ENCODE data around the gene UBE2M. TPM values are rescaled to one million over a fixed set of nuclear protein-coding genes. Genes with fewer than 3 reads are reported as not detected.
"Not testable (repeated sequence)": the region's sequence is repeated elsewhere in the genome, so short reads cannot be mapped to it uniquely, and the experiment has no call there.

Gene UBE2M
- total RNA-seq, 1 donor from 2014 or later: 66.7 TPM

DNA sequence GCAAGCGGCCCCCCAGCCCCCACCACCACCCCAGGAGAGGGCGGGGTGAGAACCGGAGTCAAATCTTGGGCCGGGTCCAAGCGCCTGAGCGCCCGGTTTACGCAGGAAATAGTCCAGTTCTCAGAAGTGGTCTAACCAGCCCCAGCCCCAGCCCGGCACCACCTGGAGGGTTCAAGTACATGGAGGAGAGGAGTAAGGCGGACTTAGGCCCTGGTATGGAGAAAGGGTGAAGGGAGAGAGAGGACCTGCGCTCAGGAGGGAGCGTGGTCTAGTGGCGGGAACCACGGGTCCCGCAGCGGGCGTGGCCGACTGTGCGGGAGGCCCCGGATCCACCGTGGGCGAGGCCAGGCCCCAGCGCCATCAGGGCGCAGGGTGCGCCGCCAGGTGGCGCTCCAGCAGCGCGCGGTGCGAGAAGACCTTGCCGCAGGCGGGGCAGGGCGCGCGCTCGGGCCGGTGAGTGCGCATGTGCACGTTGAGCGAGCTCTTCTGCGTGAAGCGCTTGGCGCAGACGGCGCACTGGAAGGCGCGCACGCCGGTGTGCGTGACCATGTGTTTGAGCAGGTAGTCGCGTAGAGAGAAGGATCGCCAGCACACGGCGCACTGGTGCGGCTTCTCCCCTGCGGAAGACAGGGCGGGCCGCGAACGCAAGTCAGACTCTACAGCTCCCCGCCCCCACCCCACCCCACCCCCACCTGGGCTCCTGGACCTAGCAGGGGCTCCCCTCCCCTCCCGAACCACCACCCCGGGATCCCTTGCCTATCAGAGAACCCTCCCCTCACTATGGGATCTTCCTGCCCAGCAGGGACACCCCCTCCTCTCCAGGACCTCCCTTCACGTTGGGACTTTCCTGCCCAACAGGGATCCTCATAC, 44.5 kb downstream of the UBE2M start:
- DNase-seq (ENCODE audit: low read depth in 2 of 2): peak; percentile 92 to 95

DNA sequence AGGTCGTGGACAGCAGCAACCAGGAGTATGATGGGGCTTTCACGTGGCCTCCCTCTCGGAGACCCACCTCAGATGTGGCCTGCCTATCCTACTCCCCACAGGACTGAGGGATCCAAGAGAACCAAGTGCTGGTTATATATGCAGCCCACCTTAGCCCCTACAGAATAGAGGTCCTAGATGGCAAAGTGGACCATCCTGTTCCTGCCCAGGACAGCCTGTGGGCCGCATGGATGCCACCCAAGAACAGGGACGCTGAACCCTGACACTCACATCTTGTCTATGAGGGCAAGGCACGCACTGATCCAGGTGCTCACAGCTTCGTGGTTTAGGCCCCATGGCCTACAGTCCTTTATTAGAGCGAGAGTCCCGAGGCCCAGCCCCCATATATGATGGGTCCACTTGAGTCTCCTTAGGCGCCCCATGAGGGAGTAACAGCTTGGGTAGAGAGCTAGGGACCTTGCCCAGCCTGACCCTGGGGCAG, 45.2 kb downstream of the UBE2M start:
- DNase-seq (ENCODE audit: low read depth in 2 of 2): no peak

DNA sequence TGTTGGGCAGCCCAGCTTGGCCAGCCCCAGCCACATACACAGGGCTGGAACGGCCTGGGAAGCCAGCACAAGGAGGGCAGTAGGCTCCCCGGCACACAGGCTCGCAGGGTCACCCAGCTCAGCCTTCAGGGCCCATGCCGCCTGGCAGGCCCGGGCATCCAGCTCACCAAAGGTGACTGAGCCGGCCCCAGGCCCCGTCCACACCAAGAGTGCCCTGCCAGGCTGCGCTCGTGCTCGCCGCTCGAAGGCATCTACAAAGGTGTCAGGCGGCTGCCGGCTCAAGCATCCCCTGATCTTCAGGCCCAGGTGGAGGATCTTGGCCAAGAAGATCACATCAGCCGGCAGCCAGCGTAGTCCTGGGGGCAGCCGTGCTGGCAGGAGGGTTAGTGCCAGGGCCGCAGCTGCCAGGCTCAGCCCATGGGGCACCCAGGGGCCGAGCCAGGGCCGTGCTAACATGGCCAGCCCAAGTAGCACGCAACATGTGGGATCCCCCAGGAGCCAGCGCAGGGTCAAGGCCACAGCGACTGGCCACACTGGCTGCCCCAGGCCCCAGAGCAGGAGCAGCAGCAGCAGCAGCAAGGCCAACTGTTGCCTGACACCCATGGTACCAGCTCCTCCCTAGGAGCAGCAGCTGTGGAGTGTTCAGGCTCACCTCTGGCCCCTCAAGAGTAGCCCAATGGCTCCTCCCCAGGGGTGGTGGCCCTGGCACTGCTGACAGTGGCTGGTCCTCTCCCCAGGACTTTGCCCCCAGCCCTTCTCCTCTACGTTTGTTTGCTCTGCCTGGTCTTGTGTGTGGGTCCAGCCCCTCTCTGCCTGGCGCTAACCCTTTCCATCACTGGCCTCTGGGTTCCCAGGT, 46.8 kb downstream of the UBE2M start, which contains the start of gene SLC27A5:
Gene SLC27A5 (minus strand): TSS at position 640 of the 856 bp plus-strand sequence. CDS start 37 bp downstream, at position 603.
- no peak for DNase-seq (ENCODE audit: low read depth in 2 of 2)

DNA sequence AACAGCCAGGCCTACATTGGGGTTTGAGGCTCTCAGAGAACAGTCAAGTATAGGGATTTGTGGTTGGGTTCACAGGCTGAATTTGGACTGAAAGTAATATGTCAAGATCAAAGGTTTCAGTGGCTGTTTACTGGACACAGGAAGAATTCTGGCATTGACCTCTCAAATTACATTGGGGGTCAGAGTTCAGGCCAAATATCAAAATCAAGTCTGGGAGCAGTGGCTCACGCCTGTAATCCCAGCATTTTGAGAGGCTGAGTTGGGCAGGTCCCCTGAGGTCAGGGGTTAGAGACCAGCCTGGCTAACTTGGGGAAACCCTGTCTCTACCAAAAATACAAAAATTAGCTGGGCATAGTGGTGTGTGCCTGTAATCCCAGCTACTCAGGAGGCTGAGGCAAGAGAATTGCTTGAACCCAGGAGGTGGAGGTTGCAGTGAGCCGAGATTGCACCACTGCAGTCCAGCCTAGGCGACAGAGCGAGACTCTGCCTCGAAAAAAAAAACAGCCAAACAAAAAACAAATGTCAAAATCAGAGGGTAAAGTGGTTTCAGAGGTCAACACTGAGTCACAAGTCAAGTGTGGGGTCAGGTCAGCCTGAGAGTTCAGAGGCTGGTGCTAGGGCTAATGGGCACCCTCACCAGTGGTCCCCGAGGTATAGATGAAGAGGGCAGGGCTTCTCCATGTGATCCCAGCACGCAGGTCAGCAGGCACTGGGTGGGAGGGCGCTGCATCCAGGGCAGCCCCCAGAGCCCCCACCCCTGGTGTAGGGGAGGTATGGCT, 48.1 kb downstream of the UBE2M start:
- no peak for DNase-seq (ENCODE audit: low read depth in 2 of 2)

DNA sequence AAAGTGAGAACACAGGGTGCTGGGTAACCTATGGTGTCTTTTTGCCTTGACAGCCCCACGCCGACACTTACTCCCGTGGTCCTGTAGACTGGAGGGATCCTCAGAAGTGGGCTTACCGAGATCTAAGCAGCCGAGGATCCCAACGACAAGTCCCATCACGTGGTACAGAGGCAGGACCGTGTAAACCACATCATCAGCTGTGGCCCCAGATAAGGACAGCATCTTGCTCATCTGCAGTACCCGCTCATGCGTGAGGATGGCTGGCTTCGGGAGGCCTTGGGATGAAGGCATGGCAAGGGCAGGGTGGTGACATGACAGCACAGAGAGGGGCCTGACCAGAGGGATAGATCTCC, 48.7 kb downstream of the UBE2M start:
- DNase-seq (ENCODE audit: low read depth in 2 of 2): no peak

DNA sequence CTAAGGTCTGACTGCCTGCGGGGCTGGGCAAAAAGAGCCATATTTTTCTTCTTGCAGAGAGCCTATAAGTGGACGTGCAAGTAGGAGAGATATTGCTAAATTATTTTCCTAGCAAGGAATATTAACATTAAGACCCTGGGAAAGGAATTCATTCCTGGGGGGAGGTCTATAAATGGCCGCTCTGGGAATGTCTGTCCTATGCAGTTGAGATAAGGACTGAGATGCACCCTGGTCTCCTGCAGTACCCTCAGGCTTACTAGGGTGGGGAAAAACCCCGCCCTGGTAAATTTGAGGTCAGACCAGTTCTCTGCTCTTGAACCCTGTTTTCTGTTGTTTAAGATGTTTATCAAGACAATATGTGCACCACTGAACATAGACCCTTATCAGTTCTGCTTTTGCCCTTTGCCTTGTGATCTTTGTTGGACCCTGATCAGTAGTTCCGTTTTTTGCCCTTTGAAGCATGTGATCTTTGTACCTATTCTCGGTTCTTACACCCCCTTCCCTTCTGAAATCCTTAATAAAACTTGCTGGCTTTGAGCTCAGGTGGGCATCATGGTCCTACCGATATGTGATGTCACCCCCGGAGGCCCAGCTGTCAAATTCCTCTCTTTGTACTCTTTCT, 50.7 kb downstream of the UBE2M start:
- not testable (repeated sequence) for DNase-seq (ENCODE audit: low read depth in 2 of 2)

Other genes with a start within 250 kb of the UBE2M start
- 1.3 and 2.0 TPM in 2 replicates for gene ZSCAN22, start 231.6 kb downstream of the UBE2M start, total RNA-seq
- gene A1BG, start 205.1 kb downstream of the UBE2M start, total RNA-seq: 2.0 and 4.6 TPM in 2 replicates
- 0.65 and 0.99 TPM in 2 replicates for gene ZNF497, start 195.9 kb downstream of the UBE2M start, total RNA-seq
- gene ZNF837, start 177.6 kb downstream of the UBE2M start, total RNA-seq: 0.87 and 1.6 TPM in 2 replicates
- 2,255 and 2,472 TPM in 2 replicates for gene RPS5, start 171.3 kb downstream of the UBE2M start, total RNA-seq
- gene RNF225, start 163.0 kb downstream of the UBE2M start, total RNA-seq: not detected in 2 replicates
- gene ZNF584, start 150.0 kb downstream of the UBE2M start, total RNA-seq: 5.9 and 9.1 TPM in 2 replicates
- gene ZNF132, start 118.5 kb downstream of the UBE2M start, total RNA-seq: 4.1 and 6.9 TPM in 2 replicates
- 4.8 and 7.1 TPM in 2 replicates for gene ZNF324B, start 107.0 kb downstream of the UBE2M start, total RNA-seq
- 7.6 and 11.9 TPM in 2 replicates for gene ZNF324, start 91.5 kb downstream of the UBE2M start, total RNA-seq
- gene ZNF446, start 82.3 kb downstream of the UBE2M start, total RNA-seq: 3.0 and 3.1 TPM in 2 replicates
- 6.1 and 8.1 TPM in 2 replicates for gene SLC27A5, start 46.6 kb downstream of the UBE2M start, total RNA-seq
- gene ZBTB45, start 38.8 kb downstream of the UBE2M start, total RNA-seq: 3.7 and 5.0 TPM in 2 replicates
- 275 and 278 TPM in 2 replicates for gene TRIM28, start 14.5 kb downstream of the UBE2M start, total RNA-seq
- gene CHMP2A, start 3.5 kb downstream of the UBE2M start, total RNA-seq: 86.1 and 93.5 TPM in 2 replicates
- 5.4 and 7.5 TPM in 2 replicates for gene MZF1, start 14.7 kb upstream of the UBE2M start, total RNA-seq